Skeletal muscle satellite cell (primary cell): ENCODE results near the gene PCSK5. TPM values are rescaled to one million over a fixed set of nuclear protein-coding genes. Genes with fewer than 3 reads are reported as not detected.

Source experiments
- H3K27me3 ChIP-seq: 2 replicates; pipeline ENCODE4 v1.7.0; 2013; ENCODE audit warnings: low read length; ENCODE audit not compliant: control insufficient read depth, insufficient read depth
- H3K36me3 ChIP-seq: 2 replicates; pipeline ENCODE4 v1.7.0; 2013; ENCODE audit warnings: mild to moderate bottlenecking, control low read depth, low read length; ENCODE audit not compliant: insufficient read depth
- H3K4me1 ChIP-seq: 2 replicates; pipeline ENCODE4 v1.7.0; 2013; ENCODE audit warnings: low read length; ENCODE audit not compliant: control insufficient read depth, insufficient read depth
- H3K4me2 ChIP-seq: 2 replicates; pipeline ENCODE4 v1.7.0; 2013; ENCODE audit warnings: mild to moderate bottlenecking, low read length
- H3K4me3 ChIP-seq: 2 replicates; pipeline ENCODE4 v1.7.0; 2013; ENCODE audit warnings: low read length
- H3K9ac ChIP-seq: 2 replicates; pipeline ENCODE4 v1.7.0; 2013; ENCODE audit warnings: mild to moderate bottlenecking, low read depth, low read length, moderate library complexity
- H3K9me3 ChIP-seq: replicated peaks from 2 replicates; pipeline ENCODE4 v1.7.0; 2013; ENCODE audit warnings: mild to moderate bottlenecking, control low read depth, low read length
- total RNA-seq: library from RNA; depleted of rRNA; stranded (reverse); fragments of >200 nt; gene quantifications from 2 replicates; pipeline ENCODE4 v1.2.3, GENCODE V29; 2012; rRNA removed

PCSK5 gene
- total RNA-seq: 3.0 and 3.5 TPM in 2 replicates

DNA sequence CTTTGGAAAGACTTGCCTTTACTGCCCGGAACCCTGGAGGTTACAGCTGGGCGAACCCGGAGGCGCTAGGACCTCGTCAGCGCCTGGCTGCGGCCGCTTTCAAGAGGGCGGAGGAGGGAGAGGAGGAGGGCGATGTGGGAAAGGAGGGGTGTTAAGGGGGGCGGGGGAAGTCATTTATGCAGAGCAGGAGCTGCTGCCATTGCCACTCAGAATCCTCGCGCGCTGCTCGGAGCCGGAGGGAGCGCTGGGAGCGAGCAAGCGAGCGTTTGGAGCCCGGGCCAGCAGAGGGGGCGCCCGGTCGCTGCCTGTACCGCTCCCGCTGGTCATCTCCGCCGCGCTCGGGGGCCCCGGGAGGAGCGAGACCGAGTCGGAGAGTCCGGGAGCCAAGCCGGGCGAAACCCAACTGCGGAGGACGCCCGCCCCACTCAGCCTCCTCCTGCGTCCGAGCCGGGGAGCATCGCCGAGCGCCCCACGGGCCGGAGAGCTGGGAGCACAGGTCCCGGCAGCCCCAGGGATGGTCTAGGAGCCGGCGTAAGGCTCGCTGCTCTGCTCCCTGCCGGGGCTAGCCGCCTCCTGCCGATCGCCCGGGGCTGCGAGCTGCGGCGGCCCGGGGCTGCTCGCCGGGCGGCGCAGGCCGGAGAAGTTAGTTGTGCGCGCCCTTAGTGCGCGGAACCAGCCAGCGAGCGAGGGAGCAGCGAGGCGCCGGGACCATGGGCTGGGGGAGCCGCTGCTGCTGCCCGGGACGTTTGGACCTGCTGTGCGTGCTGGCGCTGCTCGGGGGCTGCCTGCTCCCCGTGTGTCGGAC lies at the start of gene PCSK5:
Gene PCSK5, plus strand, starts transcription at position 202 of the 805 bp plus-strand sequence. Its CDS starts 509 bp downstream, at position 711.
- H3K9ac ChIP-seq: peak within 1 kb of the TSS; percentile 84
- peaks cover 14% of the 10 kb centered on the region for H3K27me3 ChIP-seq
- no peaks in the 10 kb centered on the region for H3K9me3 ChIP-seq
- H3K36me3 ChIP-seq: no peaks in the 10 kb centered on the region
- peak within 1 kb of the TSS; percentile 94 for H3K4me2 ChIP-seq
- H3K4me1 ChIP-seq: peaks cover 17% of the 10 kb centered on the region
- peak within 1 kb of the TSS; percentile 73 for H3K4me3 ChIP-seq

DNA sequence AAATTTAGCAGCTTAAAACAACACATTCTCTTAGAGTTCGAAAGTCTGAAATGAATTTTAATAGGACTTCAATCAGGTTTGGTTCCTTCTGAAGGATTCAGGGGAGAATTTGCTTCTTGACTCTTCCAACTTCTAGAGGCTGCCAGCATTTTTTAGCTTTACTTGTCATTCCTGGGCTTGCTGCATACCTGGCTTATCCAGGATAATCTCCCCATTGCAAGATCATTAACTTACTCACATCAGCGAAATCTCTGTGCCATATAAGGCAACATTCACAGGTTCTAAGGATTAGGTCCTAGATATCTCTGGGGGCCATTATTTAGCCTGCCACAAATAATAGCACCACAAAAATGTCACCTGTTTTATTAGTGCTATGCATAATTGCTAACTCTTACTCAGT lies 46.2 kb upstream of the PCSK5 start:
- no peaks in the 10 kb centered on the region for H3K36me3 ChIP-seq
- no peaks in the 10 kb centered on the region for H3K4me1 ChIP-seq
- no peak overlapping the region for H3K4me2 ChIP-seq
- H3K4me3 ChIP-seq: no peak overlapping the region
- no peaks in the 10 kb centered on the region for H3K9me3 ChIP-seq
- no peaks in the 10 kb centered on the region for H3K27me3 ChIP-seq
- no peak overlapping the region for H3K9ac ChIP-seq

DNA sequence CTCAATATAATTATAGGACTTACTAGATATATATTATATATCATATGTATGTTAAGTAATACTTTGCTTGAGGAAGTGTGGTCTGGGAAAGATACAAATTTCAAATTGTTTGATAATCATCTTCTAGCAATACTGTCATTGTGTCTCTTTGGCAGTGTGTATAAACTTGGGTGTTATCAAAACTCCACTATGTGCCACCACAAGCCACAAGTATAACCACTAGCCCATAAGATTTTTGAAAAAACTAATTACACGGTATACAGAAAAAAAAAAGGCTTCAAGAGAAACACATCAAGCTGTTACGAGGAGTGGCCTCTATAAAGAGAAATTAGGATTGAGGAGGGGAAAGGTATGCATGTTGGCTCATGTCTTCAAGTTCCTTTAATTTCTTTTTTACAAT lies 44.7 kb upstream of the PCSK5 start:
- no peak overlapping the region for H3K4me3 ChIP-seq
- H3K36me3 ChIP-seq: no peaks in the 10 kb centered on the region
- H3K27me3 ChIP-seq: no peaks in the 10 kb centered on the region
- no peaks in the 10 kb centered on the region for H3K4me1 ChIP-seq
- no peak overlapping the region for H3K4me2 ChIP-seq
- no peaks in the 10 kb centered on the region for H3K9me3 ChIP-seq
- no peak overlapping the region for H3K9ac ChIP-seq

DNA sequence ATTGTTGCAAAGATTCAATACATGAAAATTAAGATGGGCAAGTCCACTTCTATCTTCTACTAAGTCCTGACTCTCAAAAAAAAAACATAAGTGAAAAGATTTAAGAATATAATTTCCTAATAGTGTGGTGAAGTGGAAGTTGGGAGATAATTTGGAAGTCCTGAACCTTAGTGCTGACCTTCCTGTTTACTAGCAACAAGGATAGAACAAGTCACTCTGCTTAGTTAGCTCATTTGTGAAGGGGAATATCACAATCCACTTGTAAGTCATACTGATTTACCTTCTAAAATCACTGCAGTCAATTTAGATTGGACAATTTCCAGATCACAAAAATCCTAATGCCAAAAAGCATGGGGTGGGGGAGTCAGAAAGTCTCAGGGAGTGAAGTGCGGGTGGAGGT lies 43.4 kb upstream of the PCSK5 start:
- no peak overlapping the region for H3K9ac ChIP-seq
- H3K27me3 ChIP-seq: no peaks in the 10 kb centered on the region
- H3K36me3 ChIP-seq: no peaks in the 10 kb centered on the region
- H3K4me2 ChIP-seq: no peak overlapping the region
- H3K4me1 ChIP-seq: no peaks in the 10 kb centered on the region
- no peak overlapping the region for H3K4me3 ChIP-seq
- H3K9me3 ChIP-seq: no peaks in the 10 kb centered on the region

DNA sequence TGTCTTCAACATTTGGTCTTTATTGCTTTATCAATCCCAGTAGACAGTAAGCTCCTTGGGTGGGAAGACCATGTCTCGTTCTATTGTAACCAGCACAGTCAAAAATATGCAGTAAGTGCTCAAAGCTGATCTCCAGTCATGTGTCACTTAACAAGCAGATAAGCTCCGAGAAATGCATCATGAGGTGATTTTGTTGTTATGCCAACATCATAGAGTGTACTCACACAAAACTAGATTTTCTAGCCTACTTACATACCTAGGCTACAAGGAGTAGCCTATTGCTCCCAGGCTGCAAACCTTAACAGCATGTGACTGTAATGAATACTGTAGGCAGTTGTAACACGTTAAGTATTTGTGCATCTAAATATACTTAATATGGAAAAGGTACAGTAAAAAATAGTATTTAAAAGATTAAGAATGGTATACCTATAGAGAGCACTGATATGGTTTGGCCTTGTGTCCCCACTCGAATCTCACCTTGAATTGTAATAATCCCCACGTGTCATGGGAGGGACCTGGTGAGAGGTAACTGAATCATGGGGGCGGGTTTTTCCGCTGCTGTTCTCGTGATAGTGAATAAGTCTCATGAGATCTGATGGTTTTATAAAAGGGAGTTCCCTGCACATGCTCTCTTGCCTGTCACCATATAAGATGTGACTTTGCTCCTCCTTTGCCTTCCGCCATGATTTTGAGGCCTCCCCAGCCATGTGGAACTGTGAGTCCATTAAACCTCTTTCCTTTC lies 39.8 kb upstream of the PCSK5 start:
- H3K27me3 ChIP-seq: no peaks in the 10 kb centered on the region
- no peaks in the 10 kb centered on the region for H3K9me3 ChIP-seq
- H3K4me2 ChIP-seq: no peak overlapping the region
- H3K4me1 ChIP-seq: no peaks in the 10 kb centered on the region
- no peak overlapping the region for H3K9ac ChIP-seq
- no peaks in the 10 kb centered on the region for H3K36me3 ChIP-seq
- H3K4me3 ChIP-seq: no peak overlapping the region

DNA sequence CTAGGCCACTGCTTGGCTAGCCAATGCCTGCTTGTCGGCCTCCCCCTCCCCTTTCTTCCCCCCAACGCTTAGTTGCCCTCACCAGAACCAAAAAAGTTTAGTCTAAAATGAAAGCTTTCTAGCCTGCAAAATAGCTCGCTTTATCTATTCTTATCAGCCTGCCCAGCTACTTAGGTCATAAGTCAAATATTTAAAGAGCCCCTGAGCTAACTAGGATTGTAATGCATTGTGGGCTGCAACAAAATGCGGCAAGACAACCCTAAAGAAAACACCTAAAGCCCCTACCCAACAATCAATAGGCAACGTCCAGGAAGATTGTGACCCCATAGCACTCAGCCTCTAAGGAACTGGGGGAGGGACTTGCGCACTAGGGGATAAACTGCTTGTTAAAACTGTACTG lies 38.6 kb upstream of the PCSK5 start:
- Histone ChIP-seq H3K36me3 (no peaks in the 10 kb centered on the region), H3K4me2 (no peak overlapping the region), H3K4me3 (no peak overlapping the region), H3K9ac (no peak overlapping the region), H3K9me3 (no peaks in the 10 kb centered on the region), H3K4me1 (no peaks in the 10 kb centered on the region), H3K27me3 (peaks cover 2% of the 10 kb centered on the region)

DNA sequence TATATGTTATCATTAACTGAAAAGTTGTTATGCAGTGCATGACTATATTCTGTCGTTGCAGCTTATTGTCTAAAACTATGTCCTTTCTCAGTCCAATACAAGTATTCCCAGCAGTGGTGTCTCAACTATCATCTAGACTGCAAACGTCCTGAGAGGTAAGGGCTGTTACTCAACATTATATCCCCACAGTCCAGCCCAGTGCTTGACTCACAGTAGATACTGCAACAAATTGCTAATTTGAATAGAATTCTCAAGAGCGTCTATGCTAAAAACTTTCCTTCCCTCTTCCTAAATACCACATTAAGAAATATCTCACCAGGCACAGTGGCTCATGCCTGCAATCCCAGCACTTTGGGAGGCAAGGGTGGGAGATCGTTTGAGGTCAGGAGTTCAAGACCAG lies 37.7 kb upstream of the PCSK5 start:
- H3K9ac ChIP-seq: no peak overlapping the region
- no peaks in the 10 kb centered on the region for H3K4me1 ChIP-seq
- H3K9me3 ChIP-seq: no peaks in the 10 kb centered on the region
- H3K36me3 ChIP-seq: no peaks in the 10 kb centered on the region
- H3K4me2 ChIP-seq: no peak overlapping the region
- H3K27me3 ChIP-seq: peaks cover 2% of the 10 kb centered on the region
- no peak overlapping the region for H3K4me3 ChIP-seq

DNA sequence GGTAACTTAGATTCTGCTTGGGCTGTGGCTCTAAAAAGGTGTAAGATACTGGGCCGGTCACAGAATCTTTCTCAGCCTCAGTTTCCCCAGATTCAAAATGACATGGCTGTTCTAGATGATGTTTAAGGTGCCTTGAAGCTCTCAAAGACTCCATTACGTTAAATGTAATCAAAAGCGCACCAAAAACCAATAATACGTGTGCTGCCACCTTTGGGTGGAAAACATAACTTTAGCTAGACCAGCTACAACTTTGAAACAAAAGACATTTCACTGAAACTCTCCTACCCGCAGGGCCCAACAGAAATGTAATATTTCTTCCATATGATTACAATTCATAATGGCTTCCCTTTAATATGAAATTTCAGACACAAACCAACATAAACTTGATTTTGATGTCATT lies 35.0 kb upstream of the PCSK5 start:
- Histone ChIP-seq H3K27me3 (peaks cover 2% of the 10 kb centered on the region), H3K36me3 (no peaks in the 10 kb centered on the region), H3K4me1 (no peaks in the 10 kb centered on the region), H3K4me3 (no peak overlapping the region), H3K9me3 (no peaks in the 10 kb centered on the region), H3K4me2 (no peak overlapping the region), H3K9ac (no peak overlapping the region)

DNA sequence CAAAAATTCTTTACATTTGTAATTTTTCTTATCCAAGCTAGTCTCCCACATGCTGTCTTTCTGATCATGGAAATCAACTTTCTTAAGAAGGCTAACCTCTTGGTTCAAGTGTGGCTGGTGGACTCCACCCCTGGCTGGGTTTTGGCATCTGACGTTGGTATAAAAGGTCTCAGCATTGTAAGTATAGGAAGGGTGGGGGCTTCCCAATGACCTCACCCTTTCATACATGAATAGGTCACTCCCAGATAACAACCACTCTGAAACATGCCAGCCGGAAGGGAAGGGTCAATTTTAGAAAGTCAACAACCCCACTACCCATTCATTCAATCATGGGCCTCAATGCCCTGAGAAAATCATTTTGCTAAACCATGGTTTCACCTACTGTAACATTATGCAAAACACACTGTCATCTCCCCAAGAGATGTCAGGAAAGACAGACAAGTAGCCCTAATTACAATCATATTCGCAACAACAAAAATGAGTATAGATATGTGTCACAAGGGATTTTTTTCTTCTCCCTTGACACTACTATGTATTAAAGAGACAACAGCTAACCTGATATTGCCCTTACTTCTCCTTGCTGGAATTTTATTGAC lies 31.9 kb upstream of the PCSK5 start:
- Histone ChIP-seq H3K4me1 (no peaks in the 10 kb centered on the region), H3K27me3 (peaks cover 2% of the 10 kb centered on the region), H3K36me3 (no peaks in the 10 kb centered on the region), H3K9me3 (no peaks in the 10 kb centered on the region), H3K4me2 (no peak overlapping the region), H3K4me3 (no peak overlapping the region), H3K9ac (no peak overlapping the region)

DNA sequence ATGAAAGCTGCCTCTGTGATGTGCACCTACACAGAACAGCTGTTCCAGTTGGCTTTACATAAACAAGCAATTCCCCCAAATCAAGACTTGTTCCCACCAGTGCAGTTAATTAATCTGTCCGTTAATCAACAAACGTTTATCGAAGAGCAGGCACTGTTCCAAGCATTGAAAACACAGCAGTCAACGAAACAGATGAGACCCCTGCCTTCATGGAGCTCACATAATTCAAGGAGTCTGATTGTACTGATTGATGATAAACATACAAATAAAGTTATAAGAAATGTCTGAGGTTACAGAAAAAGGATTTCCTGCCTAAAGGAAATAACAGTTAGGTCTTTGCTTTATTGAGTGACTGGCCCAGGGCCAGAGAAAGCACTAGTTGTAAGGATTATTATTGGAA lies 26.2 kb upstream of the PCSK5 start:
- H3K9me3 ChIP-seq: no peaks in the 10 kb centered on the region
- H3K4me3 ChIP-seq: no peak overlapping the region
- H3K9ac ChIP-seq: no peak overlapping the region
- H3K36me3 ChIP-seq: no peaks in the 10 kb centered on the region
- no peaks in the 10 kb centered on the region for H3K4me1 ChIP-seq
- peaks cover 23% of the 10 kb centered on the region for H3K27me3 ChIP-seq
- no peak overlapping the region for H3K4me2 ChIP-seq

DNA sequence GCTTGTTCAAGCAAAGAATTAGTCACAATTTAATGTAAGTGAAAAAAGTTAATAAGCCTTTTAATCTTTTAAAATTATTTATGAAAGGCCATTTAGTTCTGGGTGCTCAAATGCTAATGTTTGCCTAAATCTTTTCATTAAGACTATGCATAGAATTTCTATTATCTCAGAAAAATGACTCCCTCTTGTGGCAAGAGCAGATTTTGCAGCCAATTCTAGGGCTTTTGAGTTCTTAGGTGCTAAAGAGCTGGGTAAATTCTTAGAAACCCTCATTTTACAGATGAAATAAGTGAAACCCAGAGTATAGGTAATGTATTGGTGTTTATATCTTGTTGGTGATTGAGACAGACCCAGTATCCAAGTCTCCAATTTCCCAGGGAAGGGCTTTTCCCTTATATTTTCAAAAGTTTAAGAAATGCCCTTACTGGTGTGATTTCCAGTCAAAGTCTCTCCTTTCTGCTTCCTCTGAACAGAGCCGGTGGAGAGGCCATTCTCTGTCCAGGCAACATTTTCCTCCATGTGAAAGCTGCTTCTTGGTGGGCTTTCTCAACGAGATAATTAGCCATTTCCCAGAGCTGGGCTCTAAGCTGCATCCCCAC lies 24.1 kb upstream of the PCSK5 start:
- Histone ChIP-seq H3K36me3 (no peaks in the 10 kb centered on the region), H3K9me3 (no peaks in the 10 kb centered on the region), H3K4me3 (no peak overlapping the region), H3K4me2 (no peak overlapping the region), H3K9ac (no peak overlapping the region), H3K4me1 (no peaks in the 10 kb centered on the region), H3K27me3 (peaks cover 30% of the 10 kb centered on the region)
